Calu3 (cell line): ENCODE data around the gene NOM1. TPM values are rescaled to one million over a fixed set of nuclear protein-coding genes. Genes with fewer than 3 reads are reported as not detected.

Experiments used
- BruUV-seq: library from RNA; stranded (reverse); fragments of 400-500 nt; replicated peaks from 2 replicates; lab custom pipeline; 2021; lab: Mats Ljungman, UMichigan
- CTCF ChIA-PET: fragments of 300-600 bp; sonication (Branson Sonifier 250); formaldehyde crosslinking; loops from one replicate; lab custom pipeline; 2022; ENCODE audit warnings: antibody characterized with exemption; lab: Charles Lee
- DNase-seq: peaks from one replicate; pipeline ENCODE4 v3.0.0; 2022
- H3K27ac Mint-ChIP-seq: one replicate; pipeline ENCODE4 v1.8.0; 2022; ENCODE audit warnings: mixed read lengths; ENCODE audit not compliant: unreplicated experiment
- H3K27me3 Mint-ChIP-seq: one replicate; pipeline ENCODE4 v1.8.0; 2022; ENCODE audit warnings: mixed read lengths; ENCODE audit not compliant: unreplicated experiment
- H3K36me3 Mint-ChIP-seq: one replicate; pipeline ENCODE4 v1.8.0; 2022; ENCODE audit warnings: mild to moderate bottlenecking, moderate library complexity, mixed read lengths; ENCODE audit not compliant: insufficient read depth, unreplicated experiment
- H3K4me1 Mint-ChIP-seq: one replicate; pipeline ENCODE4 v1.8.0; 2022; ENCODE audit warnings: mild to moderate bottlenecking, low read depth, mixed read lengths; ENCODE audit not compliant: unreplicated experiment
- H3K4me3 Mint-ChIP-seq: one replicate; pipeline ENCODE4 v1.8.0; 2022; ENCODE audit warnings: mild to moderate bottlenecking, low read depth, moderate library complexity, mixed read lengths; ENCODE audit not compliant: unreplicated experiment
- H3K9me3 Mint-ChIP-seq: one replicate; pipeline ENCODE4 v1.8.0; 2022; ENCODE audit warnings: low read depth, mixed read lengths; ENCODE audit not compliant: unreplicated experiment
- intact Hi-C: fragments of 100-400 bp; cut with micrococcal nuclease; formaldehyde crosslinking; loops from one replicate; pipeline ENCODE4 v1.10.0; 2022; ENCODE audit not compliant: unreplicated experiment
- total RNA-seq: library from RNA; stranded (reverse); gene quantifications from 2 replicates; pipeline ENCODE4 v1.2.3, GENCODE V29; 2022
- TF ChIP-seq, protein P1 (sequence below): fragments of 200-600 bp; IDR thresholded peaks from one replicate; pipeline ENCODE4 v1.8.0; 2022; ENCODE audit warnings: antibody characterized with exemption; ENCODE audit not compliant: unreplicated experiment

NOM1 gene
- total RNA-seq, 1 experiment from 2014 or later = 35.1 TPM

DNA sequence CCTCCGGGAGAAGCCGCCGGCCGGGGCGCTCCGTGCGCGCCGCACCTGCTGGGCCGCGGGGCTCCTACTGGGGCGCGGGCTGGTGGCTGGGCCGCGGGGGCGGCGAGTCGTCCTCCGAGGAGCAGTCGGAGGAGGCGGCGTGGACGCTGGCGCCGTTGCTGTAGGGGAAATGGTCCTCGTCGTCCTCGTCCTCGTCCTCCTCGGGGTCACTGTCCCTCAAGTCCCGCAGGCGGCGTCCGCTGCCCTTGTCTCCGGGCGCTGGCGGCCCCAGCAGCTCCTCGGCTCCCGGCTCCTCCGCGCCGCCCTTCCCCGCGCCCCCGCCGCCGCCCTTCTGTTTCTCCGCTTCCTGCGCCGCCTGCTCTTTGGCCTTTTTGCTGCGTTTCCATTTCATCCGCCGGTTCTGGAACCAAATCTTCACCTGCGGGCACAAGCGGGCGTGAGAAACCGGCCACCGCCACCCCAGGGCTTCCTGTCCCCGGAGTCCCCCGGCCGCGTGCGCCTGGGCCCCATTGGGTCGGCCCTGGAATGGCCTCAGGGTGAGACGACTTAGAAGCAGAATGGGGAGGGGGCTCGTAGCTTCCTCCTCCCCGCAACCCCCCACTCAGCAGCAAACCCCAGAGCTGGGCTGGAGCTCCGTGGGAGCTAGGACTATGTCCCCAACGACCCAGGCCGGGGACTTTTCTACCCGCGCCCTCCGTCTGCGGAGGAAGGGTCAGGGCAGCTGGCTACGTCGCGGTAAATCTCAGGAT, 56.1 kb downstream of the NOM1 start:
- intact Hi-C loops = loop anchor here (5.0 kb wide), 1 partner anchor 137 kb away; no protein-coding TSS in a partner anchor
- Mint-ChIP-seq H3K27me3 (no peaks in the 10 kb centered on the region), H3K36me3 (peaks cover 62% of the 10 kb centered on the region), H3K27ac (no peak overlapping the region), H3K9me3 (no peaks in the 10 kb centered on the region), H3K4me1 (peaks cover 19% of the 10 kb centered on the region), H3K4me3 (no peak overlapping the region)
- TF ChIP-seq, protein P1, sequence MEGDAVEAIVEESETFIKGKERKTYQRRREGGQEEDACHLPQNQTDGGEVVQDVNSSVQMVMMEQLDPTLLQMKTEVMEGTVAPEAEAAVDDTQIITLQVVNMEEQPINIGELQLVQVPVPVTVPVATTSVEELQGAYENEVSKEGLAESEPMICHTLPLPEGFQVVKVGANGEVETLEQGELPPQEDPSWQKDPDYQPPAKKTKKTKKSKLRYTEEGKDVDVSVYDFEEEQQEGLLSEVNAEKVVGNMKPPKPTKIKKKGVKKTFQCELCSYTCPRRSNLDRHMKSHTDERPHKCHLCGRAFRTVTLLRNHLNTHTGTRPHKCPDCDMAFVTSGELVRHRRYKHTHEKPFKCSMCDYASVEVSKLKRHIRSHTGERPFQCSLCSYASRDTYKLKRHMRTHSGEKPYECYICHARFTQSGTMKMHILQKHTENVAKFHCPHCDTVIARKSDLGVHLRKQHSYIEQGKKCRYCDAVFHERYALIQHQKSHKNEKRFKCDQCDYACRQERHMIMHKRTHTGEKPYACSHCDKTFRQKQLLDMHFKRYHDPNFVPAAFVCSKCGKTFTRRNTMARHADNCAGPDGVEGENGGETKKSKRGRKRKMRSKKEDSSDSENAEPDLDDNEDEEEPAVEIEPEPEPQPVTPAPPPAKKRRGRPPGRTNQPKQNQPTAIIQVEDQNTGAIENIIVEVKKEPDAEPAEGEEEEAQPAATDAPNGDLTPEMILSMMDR = no peak
- DNase-seq = no peak
- no TSS peak for BruUV-seq
- CTCF ChIA-PET = no interaction called here

DNA sequence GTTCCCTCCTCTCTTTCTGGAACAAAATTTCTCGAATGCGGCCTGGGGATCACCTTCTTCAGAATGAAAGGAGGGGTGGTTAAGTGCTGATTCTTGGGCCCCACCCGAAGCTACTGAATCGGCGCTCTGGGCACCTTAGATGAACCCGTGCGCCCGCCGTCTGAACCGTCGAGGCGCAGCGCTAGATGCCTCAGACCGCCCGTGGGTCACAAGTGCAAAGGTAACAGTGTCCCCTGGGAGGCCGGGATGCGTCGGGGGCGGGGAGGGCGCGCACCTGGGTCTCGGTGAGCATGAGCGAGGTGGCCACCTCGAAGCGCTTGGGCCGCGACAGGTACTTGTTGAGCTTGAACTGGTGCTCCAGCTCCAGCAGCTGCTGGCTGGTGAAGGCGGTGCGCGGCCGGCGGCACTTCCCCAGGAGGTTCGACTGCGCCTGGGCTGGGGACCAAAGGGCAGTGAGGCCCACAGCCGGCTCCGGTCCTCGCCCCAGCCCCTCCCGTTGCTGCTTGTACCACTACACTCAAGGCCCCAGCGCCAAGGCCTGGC, 56.8 kb downstream of the NOM1 start:
- peak overlapping the region; percentile 99 for H3K4me3 Mint-ChIP-seq
- H3K4me1 Mint-ChIP-seq = peaks cover 13% of the 10 kb centered on the region
- CTCF ChIA-PET = no interaction called here
- no peak for DNase-seq
- intact Hi-C loops = loop anchor here (5.0 kb wide), 1 partner anchor 136 kb away; no protein-coding TSS in a partner anchor
- peak overlapping the region; percentile 94 for H3K27ac Mint-ChIP-seq
- H3K9me3 Mint-ChIP-seq = no peaks in the 10 kb centered on the region
- peaks cover 62% of the 10 kb centered on the region for H3K36me3 Mint-ChIP-seq
- TF ChIP-seq, protein P1 = no peak
- no TSS peak for BruUV-seq
- no peaks in the 10 kb centered on the region for H3K27me3 Mint-ChIP-seq

DNA sequence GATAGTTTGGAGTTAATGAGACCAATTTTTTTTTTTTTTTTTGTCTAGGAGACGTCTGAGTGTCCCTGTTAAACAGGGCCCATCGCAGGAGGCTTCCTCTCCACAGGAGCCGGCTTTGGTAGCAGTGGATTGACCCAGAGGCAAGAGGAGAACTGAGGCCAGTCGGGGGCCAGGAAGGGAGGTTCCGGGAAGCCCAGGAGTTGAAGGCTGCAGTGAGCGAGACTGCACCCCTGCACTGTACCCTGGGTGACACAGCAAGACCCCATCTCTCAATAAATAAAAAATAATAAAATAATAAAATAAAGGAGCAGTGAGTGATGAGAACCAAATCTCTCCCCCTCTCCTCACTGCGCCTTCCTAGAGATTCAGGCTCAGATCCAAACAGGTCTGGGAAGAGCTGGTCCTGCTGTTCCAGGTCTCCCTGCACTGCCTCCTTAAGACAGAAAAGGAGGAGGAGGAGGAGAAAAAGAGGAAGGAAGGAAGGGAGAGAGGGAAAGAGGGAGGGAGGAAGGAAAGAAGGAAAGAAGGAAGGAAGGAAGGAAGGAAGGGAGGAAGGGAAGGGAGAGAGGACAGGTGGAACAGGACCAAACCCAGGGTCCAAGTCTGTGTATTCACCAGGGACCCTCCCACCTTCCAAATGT, 57.4 kb downstream of the NOM1 start:
- Mint-ChIP-seq H3K4me3 (peak overlapping the region; percentile 99), H3K27ac (peak overlapping the region; percentile 94), H3K27me3 (no peaks in the 10 kb centered on the region), H3K9me3 (no peaks in the 10 kb centered on the region), H3K36me3 (peaks cover 61% of the 10 kb centered on the region), H3K4me1 (peaks cover 19% of the 10 kb centered on the region)
- intact Hi-C loops = loop anchor here (5.0 kb wide), 1 partner anchor 135 kb away; no protein-coding TSS in a partner anchor
- no TSS peak for BruUV-seq
- DNase-seq = no peak
- CTCF ChIA-PET = no interaction called here
- TF ChIP-seq, protein P1 = no peak

DNA sequence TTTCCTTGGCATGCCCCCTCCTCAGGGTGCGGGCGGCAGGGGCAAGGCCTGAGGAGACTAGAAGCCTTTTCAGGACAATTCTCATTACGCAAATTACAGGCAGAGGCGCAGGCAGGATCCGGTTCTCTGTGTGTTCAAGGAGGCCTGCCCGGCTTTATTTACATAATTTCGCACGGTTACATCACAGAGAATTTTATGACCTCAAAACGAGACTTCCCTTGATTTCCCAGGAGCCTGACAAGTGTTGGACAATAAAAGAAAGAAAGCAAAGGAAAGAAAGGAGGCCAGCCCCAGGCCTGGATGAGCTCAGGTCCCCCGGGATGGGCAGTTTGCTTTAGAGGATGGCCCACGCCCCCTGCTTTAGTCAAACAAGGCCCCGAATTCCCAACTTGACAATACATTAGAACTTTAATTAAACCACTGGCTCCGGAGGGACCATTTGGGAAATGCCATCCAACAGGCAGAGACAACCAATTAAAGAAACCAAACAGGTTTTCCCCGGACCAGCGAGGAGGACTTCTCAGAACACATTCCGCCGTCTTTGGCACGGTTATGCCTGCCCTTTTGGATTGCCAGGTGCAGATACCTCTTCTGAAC, 58.1 kb downstream of the NOM1 start:
- peak overlapping the region; percentile 94 for H3K27ac Mint-ChIP-seq

More for the DNA sequence above, 58.1 kb downstream of the NOM1 start:
- Mint-ChIP-seq H3K27me3 (no peaks in the 10 kb centered on the region), H3K9me3 (no peaks in the 10 kb centered on the region), H3K4me3 (peak overlapping the region; percentile 99), H3K4me1 (peaks cover 24% of the 10 kb centered on the region), H3K36me3 (peaks cover 61% of the 10 kb centered on the region)
- intact Hi-C loops = loop anchor here (5.0 kb wide), 1 partner anchor 135 kb away; no protein-coding TSS in a partner anchor
- no peak for DNase-seq
- no TSS peak for BruUV-seq
- TF ChIP-seq, protein P1 = no peak
- CTCF ChIA-PET = interaction anchor here (1.1 kb wide), 1 partner anchor 151 kb away, joined by 3 read pairs; no protein-coding TSS in a partner anchor
